Heart left ventricle (tissue), 13 donors: ENCODE measurements around the gene MTMR4.
A peak's percentile ranks its signal among the peaks of the same experiment; 100 is the strongest.

Source experiments
- POLR2A ChIP-seq, 2 donors: fragments of 450-650 bp; IDR thresholded peaks; one replicate each; pipeline ENCODE4 v1.6.1; 2017; ENCODE audit warnings: antibody characterized with exemption in 2 of 2, mild to moderate bottlenecking in 2 of 2, moderate library complexity in 2 of 2
- TF ChIP-seq, protein P1 (sequence below), 12 donors: fragments of 200-600 bp; sonication (generic) in 4 of 12; IDR thresholded peaks; one replicate each; pipeline versions ENCODE4 v1.5.0 to v1.8.0; 2018 to 2022; ENCODE audit warnings: antibody characterized with exemption in 12 of 12, mild to moderate bottlenecking in 5 of 12
- donor health status: ischemic (EF 13 %, LVEDD 7.1; RV severe dilation, severe dysfunction).
- donor health status: DM: no; HTN: yes; CAD: no.
- donor health status: DM: no; HTN: no; CAD: no.
- donor health status: ischemic (EF 25% LVEDD 6.9; RV normal size, moderate dysfunction).
- donor health status: ischemic (EF 25% LVEDD 5.7; RV mildly dilated, moderate dysfunction).
- donor health status: ischemic (EF 35%, LVEDD 5.7; RV mildly dilated, moderate dysfunction).
- donor health status: nonischemic (EF 11% LVEDD 7.7; RV severe dilation, severe dysfunction).
- donor health status: DM: yes; HTN: yes; CAD: no.
- donor health status: PGD.
- donor health status: ischemic (EF 29% LVEDD 5.4; RV normal size, mild dysfunction).
- donor health status: nonischemic (EF 23%, LVEDD 6.1; RV moderate dilation, normal function).

DNA sequence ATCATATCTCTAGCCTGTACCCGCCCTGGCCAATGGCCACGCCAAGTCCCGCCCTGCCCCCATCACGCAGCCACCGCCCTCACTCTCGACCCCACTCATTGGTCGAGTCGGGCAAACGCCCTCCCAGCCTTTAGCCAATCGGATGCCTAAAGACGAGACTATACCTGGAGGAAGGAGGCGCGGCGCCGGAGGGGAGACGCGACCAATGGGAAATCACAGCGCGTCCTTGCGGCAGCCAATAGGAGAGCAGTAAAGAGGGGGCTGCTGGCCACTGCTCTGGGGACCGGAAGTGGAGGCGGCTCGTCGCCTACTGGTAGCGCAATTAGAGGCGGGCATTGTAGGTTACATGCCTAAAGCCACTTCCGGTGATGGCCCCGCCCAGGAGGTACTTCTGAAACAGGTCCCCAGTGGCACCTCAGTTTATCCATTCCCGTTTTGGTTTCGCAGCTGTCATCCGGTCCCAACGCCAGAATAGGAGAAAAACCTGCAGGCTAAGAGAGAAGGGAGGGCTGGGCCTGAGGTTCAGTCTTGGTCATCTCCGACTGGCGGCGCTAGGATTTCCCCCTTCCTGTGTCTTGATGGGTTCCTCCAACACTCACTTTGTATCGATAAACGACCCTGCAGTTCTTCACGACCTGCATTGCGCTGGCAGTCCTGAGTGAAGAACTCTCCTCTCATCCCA lies 3.6 kb upstream of the MTMR4 start:
- TF ChIP-seq, protein P1, sequence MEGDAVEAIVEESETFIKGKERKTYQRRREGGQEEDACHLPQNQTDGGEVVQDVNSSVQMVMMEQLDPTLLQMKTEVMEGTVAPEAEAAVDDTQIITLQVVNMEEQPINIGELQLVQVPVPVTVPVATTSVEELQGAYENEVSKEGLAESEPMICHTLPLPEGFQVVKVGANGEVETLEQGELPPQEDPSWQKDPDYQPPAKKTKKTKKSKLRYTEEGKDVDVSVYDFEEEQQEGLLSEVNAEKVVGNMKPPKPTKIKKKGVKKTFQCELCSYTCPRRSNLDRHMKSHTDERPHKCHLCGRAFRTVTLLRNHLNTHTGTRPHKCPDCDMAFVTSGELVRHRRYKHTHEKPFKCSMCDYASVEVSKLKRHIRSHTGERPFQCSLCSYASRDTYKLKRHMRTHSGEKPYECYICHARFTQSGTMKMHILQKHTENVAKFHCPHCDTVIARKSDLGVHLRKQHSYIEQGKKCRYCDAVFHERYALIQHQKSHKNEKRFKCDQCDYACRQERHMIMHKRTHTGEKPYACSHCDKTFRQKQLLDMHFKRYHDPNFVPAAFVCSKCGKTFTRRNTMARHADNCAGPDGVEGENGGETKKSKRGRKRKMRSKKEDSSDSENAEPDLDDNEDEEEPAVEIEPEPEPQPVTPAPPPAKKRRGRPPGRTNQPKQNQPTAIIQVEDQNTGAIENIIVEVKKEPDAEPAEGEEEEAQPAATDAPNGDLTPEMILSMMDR (IDR thresholded peaks at IDR 0.05), result no peak
- TF ChIP-seq POLR2A (IDR thresholded peaks at IDR 0.05), result peak in 1 of 2 donors; percentile 52
